ENCODE data around the gene KLF6.

DNA sequence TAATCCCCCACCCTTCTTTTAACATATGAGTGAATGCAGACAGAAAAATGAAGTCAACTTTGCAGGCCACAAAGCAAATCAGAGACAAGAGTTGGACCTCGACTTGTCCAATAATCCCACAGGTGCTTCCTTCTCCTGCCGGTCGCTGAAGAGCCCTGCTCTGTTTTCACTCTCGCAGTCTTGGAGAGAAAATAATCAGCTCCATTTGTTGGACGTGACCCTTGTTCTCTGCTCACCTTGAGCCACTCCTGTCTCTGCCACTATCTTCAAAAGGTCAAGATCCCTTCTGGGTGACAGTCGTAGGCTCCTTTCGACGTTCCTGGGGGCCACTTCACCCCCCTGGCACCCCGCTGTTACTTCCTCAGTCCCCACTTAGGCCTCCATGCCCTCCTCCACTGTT, 2.8 kb upstream of the KLF6 start:
- TF ChIP-seq CTCF (IDR thresholded peaks at IDR 0.05) (no peak), POLR2A (IDR thresholded peaks at IDR 0.05) (no peak)

Measured in tibial nerve (tissue), 3 donors.